Activated CD4-positive, alpha-beta T cell treated with anti-CD3 and anti-CD28 coated beads, Interleukin-2, amount 50 U/mL, for 24 hours (primary cell): ENCODE results near the gene DPH6.

Experiments
- DNase-seq, 2 donors: peaks; one replicate each; pipeline ENCODE4 v3.0.0-alpha.2; 2020; ENCODE audit warnings: low read depth in 1 of 2, low spot score in 1 of 2

The DPH6 gene

DNA sequence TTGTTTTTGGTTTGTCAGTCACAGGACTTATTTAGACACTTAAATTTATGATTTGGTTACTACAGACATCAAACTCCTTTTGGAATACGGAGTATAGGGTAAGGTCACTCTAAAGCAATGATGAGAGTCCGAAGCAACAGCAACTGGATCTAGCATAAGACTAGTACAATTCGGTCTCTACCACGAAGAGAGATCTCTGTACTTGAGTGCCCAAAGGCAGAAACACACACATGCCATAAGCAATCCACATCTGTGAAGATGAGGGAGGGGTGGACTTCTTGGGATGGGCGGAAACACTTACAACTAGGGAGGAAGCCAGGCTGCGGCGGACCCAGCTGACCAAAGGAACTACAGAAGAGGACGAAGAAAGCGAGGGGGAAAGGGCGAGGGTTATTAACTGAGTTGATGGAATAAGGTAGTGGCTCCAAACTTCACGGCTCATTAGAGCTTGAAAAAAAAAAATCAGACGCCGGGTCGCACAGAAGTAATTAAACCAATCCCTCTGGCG, 595 bp downstream of the DPH6 start:
- DNase-seq = peak in 1 of 2 donors; percentile 11

DNA sequence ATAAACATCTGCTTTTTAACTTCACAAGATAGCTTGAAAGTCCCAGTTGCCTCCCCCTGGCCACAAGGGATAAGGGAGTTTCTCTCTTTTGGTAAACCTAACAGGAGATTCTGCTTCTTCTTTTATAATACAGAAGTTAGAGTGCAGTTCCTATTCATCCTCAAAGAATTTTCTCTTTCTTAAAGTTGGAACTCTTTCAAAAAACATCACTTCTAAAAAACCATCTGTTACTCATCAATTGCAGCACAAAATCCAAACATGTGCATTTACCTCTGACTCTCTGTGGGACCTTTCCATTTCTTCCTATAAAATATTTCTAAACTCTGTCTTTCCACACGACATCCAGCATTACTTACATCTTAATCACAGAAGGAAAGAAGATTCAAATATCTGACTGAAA, 5.1 kb downstream of the DPH6 start:
- no peak for DNase-seq

DNA sequence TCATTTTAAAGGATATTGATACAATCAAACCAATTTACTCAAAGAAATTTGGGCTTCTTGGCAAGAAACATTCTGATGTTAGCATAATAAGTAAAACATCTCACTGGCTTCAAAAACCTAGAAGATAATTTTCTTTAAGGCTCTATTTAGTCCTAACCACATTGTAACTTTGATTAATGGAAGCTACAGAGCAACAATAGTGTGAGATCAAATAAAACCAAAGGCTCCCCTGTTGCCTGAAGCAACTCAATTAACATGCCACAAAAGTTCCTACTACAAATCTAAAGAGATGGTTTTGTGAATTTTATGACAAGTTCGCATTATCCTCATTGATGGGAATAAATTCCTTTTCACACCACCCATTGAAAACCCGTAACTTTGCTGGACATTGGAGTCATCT, 5.9 kb downstream of the DPH6 start:
- no peak for DNase-seq

DNA sequence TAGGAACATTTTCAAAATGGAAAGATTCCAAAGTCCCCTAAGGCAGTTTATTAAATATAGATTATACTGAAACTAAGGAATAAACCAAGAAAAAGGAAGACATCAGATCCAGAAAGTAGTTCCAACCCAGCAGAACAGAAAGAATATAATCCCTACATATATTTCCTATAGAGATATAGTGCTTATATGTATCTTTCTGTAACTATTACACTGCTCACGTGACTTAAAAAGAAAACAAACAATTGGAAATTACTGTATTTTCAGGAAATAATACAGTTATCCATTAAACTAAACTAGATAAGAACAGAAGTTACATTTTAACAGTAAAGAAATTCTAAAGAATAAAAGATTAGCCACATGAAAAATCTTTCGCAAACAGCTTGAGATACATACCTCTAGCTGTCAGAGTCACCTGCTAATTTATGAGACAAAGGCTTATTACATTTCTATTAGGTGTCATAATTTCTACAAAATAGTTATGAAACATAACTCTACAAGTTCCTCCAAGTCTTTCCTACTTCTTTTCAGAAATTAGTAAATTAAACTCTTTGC, 10.5 kb downstream of the DPH6 start:
- no peak for DNase-seq

DNA sequence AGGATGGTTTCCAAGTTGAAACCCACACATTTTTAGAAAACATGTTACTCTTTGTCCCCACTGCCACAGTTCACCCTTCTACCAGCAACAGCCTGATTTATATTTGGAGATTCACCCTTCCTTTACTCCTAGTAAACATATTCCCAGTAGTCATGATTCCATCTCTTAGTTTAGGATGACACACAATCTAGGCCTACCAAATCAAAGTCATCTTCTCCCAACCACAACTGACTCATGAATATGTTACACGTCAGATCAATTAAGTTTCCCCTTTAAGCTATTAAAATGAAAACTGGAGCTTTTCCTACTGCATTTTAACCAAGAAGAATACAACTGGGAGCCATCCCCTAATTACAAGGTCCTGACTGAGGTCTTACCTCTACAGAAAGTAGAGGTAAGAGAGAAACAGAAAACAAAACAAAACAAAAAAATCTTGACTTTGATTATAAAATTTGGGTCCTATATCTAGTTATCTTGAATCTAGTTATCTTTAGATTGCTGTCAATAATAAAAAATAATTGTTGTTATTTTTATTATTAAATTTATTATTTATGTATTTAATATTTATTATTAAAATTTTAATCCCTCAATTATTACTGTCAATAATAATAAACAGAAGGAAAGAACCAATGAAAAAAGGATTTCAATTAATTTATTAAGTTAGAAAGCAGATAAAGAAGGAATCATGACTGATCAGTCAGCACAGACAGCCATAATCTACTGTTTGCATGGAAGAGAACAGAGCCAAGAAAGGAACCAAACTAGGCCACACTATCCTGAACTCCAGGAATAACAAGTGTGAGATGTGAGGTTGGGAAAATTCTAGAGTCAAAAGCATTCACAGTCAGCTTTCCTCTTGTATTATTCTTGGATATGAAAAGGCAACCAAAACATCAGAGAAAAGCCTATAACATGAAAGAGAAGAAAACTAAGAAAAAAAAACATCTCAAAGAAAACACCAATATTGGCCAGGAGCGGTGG, 12.5 kb downstream of the DPH6 start:
- no peak for DNase-seq

DNA sequence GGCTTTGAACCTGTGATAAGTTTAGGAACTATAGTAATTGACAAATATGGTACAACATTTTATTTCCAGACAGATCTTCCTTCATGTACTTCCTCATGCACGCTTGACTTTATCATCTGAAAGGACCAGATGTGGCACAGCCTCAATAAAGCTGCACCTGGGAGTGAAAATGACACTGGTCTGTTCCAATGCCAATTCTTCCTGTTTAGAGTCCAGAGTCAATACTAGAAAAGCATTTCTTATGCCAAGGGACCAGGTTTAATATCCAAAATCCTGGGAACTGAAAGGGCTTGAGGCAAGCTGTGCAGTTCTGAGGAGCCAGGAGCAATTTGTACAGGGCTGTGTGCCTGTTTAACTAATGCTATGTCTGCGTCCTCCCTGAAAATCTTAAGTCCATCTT, 15.3 kb downstream of the DPH6 start:
- DNase-seq = no peak

DNA sequence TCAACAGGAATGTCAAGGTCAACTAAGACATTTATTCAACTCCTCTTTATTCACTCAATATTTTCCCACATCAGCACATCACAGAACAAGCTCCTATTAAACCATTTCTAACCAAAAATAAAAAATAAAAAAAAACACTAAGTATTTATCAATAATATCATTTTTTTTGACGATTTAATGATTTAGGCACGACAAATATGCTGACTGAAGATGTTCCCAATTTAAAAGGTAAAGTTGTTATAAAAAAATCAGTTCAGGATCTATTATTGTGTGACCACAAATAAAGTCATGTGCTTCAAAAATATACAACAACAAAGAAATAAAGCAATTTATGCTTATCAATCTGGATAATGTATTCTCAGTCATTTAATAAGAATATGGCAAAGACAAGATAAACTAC, 16.2 kb downstream of the DPH6 start:
- DNase-seq = no peak

DNA sequence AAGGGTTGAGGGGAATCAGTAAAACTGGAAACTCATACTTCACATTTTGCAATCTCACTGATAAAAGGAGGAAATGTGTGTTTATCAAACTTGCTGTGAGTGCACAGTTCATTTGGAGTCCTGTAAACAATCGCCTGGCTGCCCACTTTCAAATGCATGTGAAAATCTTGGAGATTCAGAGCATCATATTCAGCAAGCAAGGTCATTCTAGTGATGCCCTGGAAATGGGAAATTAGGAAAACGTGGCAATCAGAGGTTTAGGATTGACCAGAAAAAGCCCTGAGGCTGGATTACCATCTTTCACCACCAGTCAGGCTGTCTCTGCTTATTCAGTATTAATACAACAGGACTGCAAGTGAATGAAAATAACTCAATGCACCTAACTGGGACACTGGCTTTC, 23.9 kb downstream of the DPH6 start:
- no peak for DNase-seq

DNA sequence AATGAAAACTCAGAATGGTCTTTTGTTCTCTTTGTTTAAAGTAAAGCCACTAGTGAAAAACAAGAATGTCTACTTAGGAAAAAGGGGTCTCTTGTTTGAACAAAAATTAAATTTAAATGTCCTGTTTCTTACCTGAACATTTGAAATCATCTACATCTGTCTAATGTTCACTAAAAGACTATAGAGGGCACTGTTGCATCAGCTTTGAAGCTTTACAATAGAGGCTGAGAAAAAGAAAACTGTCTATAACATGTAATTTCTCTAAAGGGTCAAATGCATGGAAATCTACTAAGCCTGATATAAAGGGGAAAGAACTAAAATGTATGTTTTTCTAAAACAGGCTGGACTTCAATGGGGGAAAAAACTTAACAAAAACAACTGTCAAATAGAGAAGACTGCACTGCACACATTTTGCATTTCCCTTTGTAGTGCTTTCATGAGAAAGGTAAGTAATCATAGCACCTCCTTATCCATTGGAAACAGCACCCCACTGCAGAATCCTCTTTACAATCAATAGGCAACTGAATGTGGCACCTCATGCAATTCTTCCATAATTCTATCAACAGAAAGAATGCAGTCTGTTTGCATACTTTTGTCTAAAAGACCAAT, 26.3 kb downstream of the DPH6 start:
- DNase-seq = peak in 1 of 2 donors; percentile 4

DNA sequence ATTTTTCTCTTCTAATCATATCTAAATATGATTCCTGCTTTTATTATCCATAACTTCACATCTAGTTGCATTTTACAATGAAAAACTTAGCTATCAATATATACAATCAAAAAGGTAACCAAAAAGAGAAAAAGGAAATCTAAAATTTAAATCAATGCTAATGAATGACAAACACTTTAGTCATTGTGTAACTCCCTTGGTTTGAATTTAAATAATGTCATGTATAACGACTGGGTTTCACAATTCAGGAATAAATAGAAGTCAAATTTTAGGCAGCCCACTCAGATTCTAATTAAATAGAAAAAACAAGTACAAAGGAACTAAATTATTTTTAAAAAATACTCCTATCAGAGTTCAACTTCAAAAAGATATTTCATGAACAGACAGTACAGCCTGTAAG, 26.9 kb downstream of the DPH6 start:
- DNase-seq = no peak

DNA sequence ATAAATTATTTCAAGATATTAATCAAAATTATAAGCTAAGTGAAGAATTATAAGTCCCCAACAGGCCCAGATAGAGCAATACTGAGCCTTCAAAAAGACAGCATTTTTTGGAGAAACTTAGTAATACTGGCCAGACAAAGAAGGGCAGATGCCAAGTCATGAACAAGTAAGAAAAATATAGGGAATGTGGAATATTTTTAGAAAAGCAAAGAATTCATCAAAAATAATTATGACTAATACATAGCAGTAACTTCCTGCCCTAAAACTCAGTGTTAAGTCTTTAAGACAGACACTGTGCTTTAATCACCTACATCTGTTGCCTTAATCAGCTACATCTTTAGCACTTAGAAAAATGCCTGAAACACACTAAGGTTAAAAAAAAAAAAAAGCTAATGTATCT, 31.2 kb downstream of the DPH6 start:
- DNase-seq = no peak

DNA sequence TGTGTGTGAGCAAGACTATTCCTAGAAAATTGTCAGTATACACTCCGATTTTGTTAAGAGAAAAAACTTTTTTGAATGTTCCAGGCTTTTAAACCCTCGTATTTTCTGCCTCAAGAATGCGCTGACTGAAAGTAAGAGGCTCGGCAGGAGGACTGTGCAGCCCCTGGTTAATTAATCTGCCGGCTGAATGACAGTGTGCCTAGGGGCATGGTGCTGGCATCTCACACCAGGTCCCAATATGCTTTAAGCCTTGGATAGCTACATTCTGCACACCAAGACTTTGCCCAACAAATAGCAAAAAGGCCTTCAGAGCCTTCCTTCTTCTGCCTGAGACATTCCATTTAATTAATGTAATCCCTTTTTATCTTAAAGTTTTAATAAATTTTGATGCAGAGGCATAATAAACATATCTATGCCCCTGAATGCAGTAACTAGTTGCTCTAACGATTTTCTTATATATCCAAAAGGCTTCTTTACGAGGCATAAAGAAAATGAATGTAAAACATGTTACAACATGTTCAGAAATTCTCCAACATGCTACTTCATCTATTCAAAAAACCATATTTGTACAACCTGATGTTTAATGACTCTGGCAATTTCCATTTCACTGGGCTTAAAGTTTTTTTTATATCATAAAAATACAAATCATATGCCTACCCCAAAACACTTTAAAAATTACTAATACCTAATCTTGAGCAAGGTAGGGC, 37.9 kb downstream of the DPH6 start:
- DNase-seq = no peak

DNA sequence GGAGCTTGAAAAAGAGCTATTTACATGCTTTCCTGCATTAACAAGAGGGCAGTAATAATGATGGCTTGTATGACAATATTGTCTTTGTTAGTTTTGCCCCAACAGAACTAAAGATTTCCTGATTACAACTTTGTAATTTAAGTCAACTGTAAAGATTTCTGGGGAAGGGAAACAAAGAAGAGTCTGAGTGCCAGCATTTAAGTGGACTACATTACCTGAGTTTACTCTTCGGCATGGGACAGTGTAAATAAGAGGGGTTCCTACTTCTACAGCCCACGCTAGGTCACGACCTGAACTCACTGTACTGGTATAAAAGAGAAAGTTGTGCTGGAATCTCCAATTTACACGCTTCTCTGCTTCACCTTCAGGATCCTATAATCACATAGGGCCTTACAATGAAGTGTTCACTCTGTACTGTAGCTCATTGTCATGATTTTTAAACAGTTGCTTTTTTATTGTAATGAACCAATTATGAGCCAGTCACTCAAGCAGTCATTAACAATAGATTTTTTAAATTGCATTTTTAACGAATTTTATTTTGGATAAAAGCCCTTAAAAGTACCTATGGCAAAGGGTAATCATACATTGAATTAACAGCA, 39.6 kb downstream of the DPH6 start:
- DNase-seq = no peak

DNA sequence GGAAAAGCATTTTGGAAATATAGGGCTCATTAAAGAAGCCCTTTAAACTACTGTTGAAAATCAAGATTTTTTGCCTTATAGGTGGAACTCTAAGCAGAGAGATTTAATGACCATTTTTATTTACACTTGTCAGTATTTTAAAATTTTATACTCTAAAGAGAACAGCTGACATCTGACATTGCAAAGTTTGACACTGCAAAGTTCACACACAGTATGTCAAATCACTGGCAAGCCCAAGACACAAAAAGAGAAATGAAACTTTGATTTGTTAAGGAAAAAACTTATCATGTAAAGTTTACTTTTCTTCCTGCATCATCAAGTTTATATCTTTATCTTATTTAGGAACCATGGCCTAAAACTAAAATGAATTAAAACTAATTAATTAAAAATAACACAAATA, 40.2 kb downstream of the DPH6 start:
- no peak for DNase-seq

DNA sequence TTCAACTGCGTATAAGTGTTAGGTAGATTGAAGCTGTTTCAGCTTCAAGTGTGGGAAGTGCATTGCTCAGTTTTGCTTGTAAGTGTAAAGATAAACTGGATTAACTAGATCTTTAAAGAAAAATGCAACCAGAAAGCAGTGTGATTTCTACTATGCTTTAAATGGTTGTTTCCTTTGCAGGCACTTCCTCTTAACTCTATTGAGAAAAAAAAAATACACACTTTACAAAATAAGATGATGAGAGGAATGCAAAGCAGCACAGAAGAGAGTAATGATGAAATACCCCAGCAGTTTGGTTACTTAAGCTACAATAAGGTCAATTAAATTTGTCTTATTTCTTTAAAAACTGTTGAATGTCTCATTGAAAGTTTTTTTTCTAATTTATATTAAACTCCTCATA, 40.8 kb downstream of the DPH6 start:
- DNase-seq = no peak

DNA sequence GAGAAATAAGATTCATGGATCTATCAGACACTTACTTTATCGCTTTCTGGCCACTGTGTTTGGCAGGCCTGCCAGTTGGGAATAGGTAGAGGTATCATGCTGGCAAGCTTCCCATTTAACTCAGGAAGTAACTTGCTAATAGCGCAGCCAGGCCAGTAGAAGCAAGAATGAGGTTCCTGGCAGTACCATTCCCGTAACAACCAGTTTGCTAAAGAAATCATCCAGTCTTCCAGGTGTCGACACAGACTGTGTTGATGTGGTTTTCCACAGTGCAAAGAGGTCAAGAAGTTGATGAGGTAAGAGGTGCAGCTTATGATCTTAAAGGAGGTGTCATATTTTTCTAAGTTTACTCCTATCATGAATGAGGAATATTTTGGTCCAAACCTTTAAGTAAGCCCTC, 46.2 kb downstream of the DPH6 start:
- no peak for DNase-seq

DNA sequence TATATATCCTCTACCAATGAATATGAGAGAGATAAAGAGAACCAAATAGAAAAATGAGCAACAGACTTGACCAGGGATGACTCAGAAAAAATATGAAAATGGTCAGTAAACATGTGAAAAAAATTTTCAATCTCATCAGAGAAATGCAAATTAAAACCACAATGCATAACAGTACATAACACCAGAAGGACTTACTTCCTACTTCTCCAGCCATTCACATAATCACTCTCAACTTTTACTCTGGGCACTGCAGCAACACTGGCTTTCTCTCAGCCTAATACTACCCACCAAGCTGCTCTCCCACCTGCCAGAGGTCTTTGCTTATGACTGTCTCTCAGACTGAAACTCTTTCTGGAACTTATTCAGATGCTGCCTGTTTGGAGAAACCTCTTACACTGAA, 49.4 kb downstream of the DPH6 start:
- DNase-seq = no peak

DNA sequence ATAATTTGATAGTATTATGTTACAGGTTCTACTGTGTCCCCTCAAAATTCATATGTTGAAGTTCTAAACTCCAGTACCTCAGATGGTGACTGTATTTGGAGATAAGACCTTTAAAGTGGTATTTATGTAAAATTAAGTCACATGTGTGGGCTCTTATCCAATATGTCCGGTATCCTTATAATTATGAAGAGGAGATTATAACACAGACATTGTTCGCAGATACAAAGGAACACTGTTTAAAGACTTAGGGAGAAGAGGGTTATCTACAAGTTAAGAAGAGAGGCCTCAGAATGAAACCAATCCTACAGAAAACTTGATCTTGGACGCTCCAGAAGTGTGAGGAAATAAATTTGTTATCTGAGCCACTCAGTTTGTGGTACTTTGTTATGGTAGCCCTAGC, 50.9 kb downstream of the DPH6 start:
- DNase-seq = no peak

DNA sequence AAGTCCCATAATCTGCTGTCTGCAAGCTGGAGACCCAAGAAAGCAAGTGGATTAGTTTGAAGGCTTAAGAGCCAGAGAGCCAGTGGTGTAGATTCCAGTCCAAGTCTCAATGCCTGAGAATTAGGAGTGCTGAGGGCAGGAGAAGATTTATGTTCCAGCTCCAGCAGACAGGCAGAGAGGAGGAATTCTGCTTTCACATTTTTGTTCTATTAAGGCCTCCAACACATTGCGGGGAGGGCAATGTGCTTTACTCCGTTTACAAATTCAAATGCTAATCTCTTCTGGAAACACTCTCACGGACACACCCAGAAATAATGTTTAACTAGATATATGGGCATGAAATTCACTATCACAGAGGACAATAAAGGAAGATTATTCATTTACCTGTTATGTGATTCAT, 54.0 kb downstream of the DPH6 start:
- DNase-seq = no peak

DNA sequence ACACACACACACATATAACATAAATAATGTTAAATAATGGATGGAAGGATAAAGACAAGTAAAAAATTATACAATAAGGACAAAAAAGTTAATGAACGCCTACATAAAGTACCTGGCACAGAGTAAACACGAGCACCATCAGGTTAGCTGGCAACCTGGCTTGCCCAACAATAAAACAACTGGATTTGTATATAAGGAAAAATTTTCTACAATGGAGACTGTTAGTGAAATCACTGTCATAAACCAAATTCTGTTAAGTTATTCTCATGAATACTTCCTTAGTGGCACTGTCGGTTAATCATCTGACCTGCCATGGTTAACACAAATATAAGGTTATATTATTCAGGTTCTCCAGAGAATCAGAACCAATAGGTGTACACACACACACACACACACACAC, 54.8 kb downstream of the DPH6 start:
- DNase-seq = no peak

DNA sequence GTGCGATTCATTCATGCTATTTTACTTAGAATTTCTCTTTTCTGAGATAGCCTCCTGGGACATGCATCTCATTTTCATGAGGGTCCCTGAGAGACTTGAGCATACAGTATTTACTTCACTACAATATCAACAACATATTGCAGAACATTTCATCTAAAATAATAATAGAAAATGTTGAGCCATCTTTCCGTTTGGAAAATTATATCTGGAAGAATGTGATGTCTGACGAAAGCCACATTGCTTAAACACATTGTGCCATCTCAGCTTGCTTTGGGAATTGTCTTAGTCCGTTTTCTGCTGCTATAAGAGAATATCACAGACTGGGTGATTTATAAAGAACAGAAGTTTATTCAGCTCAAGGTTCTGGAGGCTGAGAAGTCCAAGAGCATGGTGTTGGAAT, 55.5 kb downstream of the DPH6 start:
- no peak for DNase-seq
